ENCODE measurements around the gene ANO3. TPM values are rescaled to one million over a fixed set of nuclear protein-coding genes. Genes with fewer than 3 reads are reported as not detected.
A peak's percentile ranks its signal among the peaks of the same experiment; 100 is the strongest.

The ANO3 gene
- total RNA-seq, 1 experiment from 2014 or later, result not detected

GRCh38 chr11:26687351-26687750 lies 355.4 kb downstream of the ANO3 start:
- H3K9me2 ChIP-seq (replicated peaks; ENCODE audit: low read length), result no peaks in the 10 kb centered on the region
- H3K27me3 ChIP-seq (ENCODE audit: low read length), result no peaks in the 10 kb centered on the region
- no TSS peak for BruUV-seq (replicated peaks)
- H3K4me3 ChIP-seq (ENCODE audit: low read length), result no peak overlapping the region
- no peak for TF ChIP-seq EZH2phosphoT487 (IDR thresholded peaks at IDR 0.05; ENCODE audit: borderline replicate concordance, low read length)
- TF ChIP-seq, protein P1, sequence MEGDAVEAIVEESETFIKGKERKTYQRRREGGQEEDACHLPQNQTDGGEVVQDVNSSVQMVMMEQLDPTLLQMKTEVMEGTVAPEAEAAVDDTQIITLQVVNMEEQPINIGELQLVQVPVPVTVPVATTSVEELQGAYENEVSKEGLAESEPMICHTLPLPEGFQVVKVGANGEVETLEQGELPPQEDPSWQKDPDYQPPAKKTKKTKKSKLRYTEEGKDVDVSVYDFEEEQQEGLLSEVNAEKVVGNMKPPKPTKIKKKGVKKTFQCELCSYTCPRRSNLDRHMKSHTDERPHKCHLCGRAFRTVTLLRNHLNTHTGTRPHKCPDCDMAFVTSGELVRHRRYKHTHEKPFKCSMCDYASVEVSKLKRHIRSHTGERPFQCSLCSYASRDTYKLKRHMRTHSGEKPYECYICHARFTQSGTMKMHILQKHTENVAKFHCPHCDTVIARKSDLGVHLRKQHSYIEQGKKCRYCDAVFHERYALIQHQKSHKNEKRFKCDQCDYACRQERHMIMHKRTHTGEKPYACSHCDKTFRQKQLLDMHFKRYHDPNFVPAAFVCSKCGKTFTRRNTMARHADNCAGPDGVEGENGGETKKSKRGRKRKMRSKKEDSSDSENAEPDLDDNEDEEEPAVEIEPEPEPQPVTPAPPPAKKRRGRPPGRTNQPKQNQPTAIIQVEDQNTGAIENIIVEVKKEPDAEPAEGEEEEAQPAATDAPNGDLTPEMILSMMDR (conservative IDR thresholded peaks at IDR 0.05; ENCODE audit: low read depth, low read length), result no peak
- no peak for TF ChIP-seq EZH2 (IDR thresholded peaks at IDR 0.05; ENCODE audit: low read length, unreplicated experiment)
- no peaks in the 10 kb centered on the region for H3F3A ChIP-seq (ENCODE audit: low read length, unreplicated experiment)
- DNase-seq (no peak), ATAC-seq (no peak)
- no peaks in the 10 kb centered on the region for H3K4me1 ChIP-seq (ENCODE audit: insufficient read depth, low read length)
- no peaks in the 10 kb centered on the region for H3K9me3 ChIP-seq (ENCODE audit: low read length)
- H4K20me1 ChIP-seq (ENCODE audit: low read length), result no peaks in the 10 kb centered on the region
- no peaks in the 10 kb centered on the region for H3K36me3 ChIP-seq (ENCODE audit: low read depth, low read length)
- no peaks in the 10 kb centered on the region for H3K79me2 ChIP-seq (ENCODE audit: low read length)
- ChIA-PET POLR2A (ENCODE audit: unreplicated experiment) (no interaction called here), CTCF (no interaction called here)
- H3K4me2 ChIP-seq (ENCODE audit: low read length), result no peak overlapping the region
- intact Hi-C loops (cut with micrococcal nuclease), result no loop called here
- no peak overlapping the region for H2AFZ ChIP-seq (ENCODE audit: low read length)
- no peak overlapping the region for H3K27ac ChIP-seq (ENCODE audit: low read length)
- no peak overlapping the region for H3K9ac ChIP-seq (ENCODE audit: low read length)

- ChIA-PET POLR2A (ENCODE audit: unreplicated experiment) (no interaction called here), CTCF (no interaction called here)
- Histone ChIP-seq H3K79me2 (ENCODE audit: low read length) (no peaks in the 10 kb centered on the region), H3K9me2 (replicated peaks; ENCODE audit: low read length) (no peaks in the 10 kb centered on the region), H3K9me3 (ENCODE audit: low read length) (no peaks in the 10 kb centered on the region), H3K4me1 (ENCODE audit: insufficient read depth, low read length) (no peaks in the 10 kb centered on the region), H3K27ac (ENCODE audit: low read length) (no peak overlapping the region), H3F3A (ENCODE audit: low read length, unreplicated experiment) (no peaks in the 10 kb centered on the region), H4K20me1 (ENCODE audit: low read length) (no peaks in the 10 kb centered on the region), H3K4me2 (ENCODE audit: low read length) (no peak overlapping the region), H3K27me3 (ENCODE audit: low read length) (no peaks in the 10 kb centered on the region), H3K36me3 (ENCODE audit: low read depth, low read length) (no peaks in the 10 kb centered on the region), H3K4me3 (ENCODE audit: low read length) (no peak overlapping the region), H3K9ac (ENCODE audit: low read length) (no peak overlapping the region), H2AFZ (ENCODE audit: low read length) (no peak overlapping the region)
- no TSS peak for BruUV-seq (replicated peaks)
- intact Hi-C loops (cut with micrococcal nuclease), result no loop called here
- TF ChIP-seq, protein P1 (conservative IDR thresholded peaks at IDR 0.05; ENCODE audit: low read depth, low read length), result no peak
- no peak for TF ChIP-seq EZH2phosphoT487 (IDR thresholded peaks at IDR 0.05; ENCODE audit: borderline replicate concordance, low read length)
- TF ChIP-seq EZH2 (IDR thresholded peaks at IDR 0.05; ENCODE audit: low read length, unreplicated experiment), result no peak
- no peak for DNase-seq
- ATAC-seq, result no peak
These were observed 356.8 kb downstream of the ANO3 start for GRCh38 chr11:26688701-26689100.

DNA sequence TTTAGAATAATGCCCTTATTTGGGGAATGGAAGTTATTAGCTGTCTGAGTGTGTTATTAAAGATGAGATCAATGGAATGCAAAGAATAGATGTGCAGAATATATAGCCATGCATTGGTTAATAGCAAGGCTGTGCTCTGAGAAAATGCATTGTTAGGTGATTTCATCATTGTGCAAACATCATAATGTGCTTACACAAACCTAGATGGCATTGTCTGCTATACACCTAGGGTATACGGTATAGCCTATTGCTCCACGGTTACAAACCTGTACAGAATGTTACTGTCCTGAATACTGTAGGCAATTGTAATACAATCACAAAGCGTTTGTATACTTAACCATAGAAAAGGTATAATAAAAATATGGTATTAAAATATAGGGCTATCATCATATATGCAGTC lies 364.4 kb downstream of the ANO3 start:
- Histone ChIP-seq H3K79me2 (ENCODE audit: low read length) (no peaks in the 10 kb centered on the region), H3K4me2 (ENCODE audit: low read length) (no peak overlapping the region)
- BruUV-seq (replicated peaks), result no TSS peak

More for the DNA sequence above, 364.4 kb downstream of the ANO3 start:
- DNase-seq (peak; percentile 22), ATAC-seq (no peak)
- Histone ChIP-seq H3K4me1 (ENCODE audit: insufficient read depth, low read length) (no peaks in the 10 kb centered on the region), H4K20me1 (ENCODE audit: low read length) (no peaks in the 10 kb centered on the region), H3K36me3 (ENCODE audit: low read depth, low read length) (no peaks in the 10 kb centered on the region), H3F3A (ENCODE audit: low read length, unreplicated experiment) (no peaks in the 10 kb centered on the region), H3K9me2 (replicated peaks; ENCODE audit: low read length) (no peaks in the 10 kb centered on the region), H3K9me3 (ENCODE audit: low read length) (no peaks in the 10 kb centered on the region), H3K4me3 (ENCODE audit: low read length) (no peak overlapping the region), H3K9ac (ENCODE audit: low read length) (no peak overlapping the region), H3K27me3 (ENCODE audit: low read length) (no peaks in the 10 kb centered on the region), H3K27ac (ENCODE audit: low read length) (no peak overlapping the region), H2AFZ (ENCODE audit: low read length) (no peak overlapping the region)
- POLR2A ChIA-PET (ENCODE audit: unreplicated experiment), result no interaction called here
- CTCF ChIA-PET, result no interaction called here
- intact Hi-C loops (cut with micrococcal nuclease), result no loop called here
- TF ChIP-seq, protein P1 (conservative IDR thresholded peaks at IDR 0.05; ENCODE audit: low read depth, low read length), result no peak
- no peak for TF ChIP-seq EZH2phosphoT487 (IDR thresholded peaks at IDR 0.05; ENCODE audit: borderline replicate concordance, low read length)
- no peak for TF ChIP-seq EZH2 (IDR thresholded peaks at IDR 0.05; ENCODE audit: low read length, unreplicated experiment)

Data from PC-3 (cell line).